ENCODE measurements around the gene CFAP20DC.

The CFAP20DC gene

GRCh38 chr3:58962040-58962651 lies 87.7 kb downstream of the CFAP20DC start:
- H3K4me3 ChIP-seq (ENCODE audit: low read depth, low read length) = no peak overlapping the region
- TF ChIP-seq, protein P1, sequence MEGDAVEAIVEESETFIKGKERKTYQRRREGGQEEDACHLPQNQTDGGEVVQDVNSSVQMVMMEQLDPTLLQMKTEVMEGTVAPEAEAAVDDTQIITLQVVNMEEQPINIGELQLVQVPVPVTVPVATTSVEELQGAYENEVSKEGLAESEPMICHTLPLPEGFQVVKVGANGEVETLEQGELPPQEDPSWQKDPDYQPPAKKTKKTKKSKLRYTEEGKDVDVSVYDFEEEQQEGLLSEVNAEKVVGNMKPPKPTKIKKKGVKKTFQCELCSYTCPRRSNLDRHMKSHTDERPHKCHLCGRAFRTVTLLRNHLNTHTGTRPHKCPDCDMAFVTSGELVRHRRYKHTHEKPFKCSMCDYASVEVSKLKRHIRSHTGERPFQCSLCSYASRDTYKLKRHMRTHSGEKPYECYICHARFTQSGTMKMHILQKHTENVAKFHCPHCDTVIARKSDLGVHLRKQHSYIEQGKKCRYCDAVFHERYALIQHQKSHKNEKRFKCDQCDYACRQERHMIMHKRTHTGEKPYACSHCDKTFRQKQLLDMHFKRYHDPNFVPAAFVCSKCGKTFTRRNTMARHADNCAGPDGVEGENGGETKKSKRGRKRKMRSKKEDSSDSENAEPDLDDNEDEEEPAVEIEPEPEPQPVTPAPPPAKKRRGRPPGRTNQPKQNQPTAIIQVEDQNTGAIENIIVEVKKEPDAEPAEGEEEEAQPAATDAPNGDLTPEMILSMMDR (IDR thresholded peaks at IDR 0.05; ENCODE audit: low read depth, low read length, missing control alignments) = no peak
- no peak for DNase-seq (ENCODE audit: low read depth)

DNA sequence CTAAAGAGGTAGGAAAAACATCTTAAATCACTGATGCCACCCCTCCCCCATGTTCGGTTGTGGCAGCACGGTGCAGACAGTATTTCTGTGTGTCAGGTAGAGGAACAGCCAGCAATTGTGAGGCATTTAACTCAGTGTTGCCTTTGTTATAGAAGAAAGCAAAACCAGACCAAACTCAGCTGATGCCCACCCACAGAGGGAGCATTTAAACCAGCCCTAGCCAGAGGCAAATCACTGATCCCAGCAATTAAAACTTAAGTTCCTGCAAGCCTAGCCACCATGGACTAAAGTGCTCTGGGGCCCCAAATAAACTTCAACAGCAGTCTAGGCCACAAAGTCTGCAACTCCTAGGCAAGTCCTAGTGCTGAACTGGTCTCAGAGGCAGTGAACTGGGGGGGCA lies 94.5 kb downstream of the CFAP20DC start:
- TF ChIP-seq, protein P1 (IDR thresholded peaks at IDR 0.05; ENCODE audit: low read depth, low read length, missing control alignments) = no peak
- no peak overlapping the region for H3K4me3 ChIP-seq (ENCODE audit: low read depth, low read length)
- DNase-seq (ENCODE audit: low read depth) = no peak

- TF ChIP-seq, protein P1 (IDR thresholded peaks at IDR 0.05; ENCODE audit: low read depth, low read length, missing control alignments) = no peak
- no peak overlapping the region for H3K4me3 ChIP-seq (ENCODE audit: low read depth, low read length)
- no peak for DNase-seq (ENCODE audit: low read depth)
These were observed 96.5 kb downstream of the CFAP20DC start for GRCh38 chr3:58953288-58953687.

DNA sequence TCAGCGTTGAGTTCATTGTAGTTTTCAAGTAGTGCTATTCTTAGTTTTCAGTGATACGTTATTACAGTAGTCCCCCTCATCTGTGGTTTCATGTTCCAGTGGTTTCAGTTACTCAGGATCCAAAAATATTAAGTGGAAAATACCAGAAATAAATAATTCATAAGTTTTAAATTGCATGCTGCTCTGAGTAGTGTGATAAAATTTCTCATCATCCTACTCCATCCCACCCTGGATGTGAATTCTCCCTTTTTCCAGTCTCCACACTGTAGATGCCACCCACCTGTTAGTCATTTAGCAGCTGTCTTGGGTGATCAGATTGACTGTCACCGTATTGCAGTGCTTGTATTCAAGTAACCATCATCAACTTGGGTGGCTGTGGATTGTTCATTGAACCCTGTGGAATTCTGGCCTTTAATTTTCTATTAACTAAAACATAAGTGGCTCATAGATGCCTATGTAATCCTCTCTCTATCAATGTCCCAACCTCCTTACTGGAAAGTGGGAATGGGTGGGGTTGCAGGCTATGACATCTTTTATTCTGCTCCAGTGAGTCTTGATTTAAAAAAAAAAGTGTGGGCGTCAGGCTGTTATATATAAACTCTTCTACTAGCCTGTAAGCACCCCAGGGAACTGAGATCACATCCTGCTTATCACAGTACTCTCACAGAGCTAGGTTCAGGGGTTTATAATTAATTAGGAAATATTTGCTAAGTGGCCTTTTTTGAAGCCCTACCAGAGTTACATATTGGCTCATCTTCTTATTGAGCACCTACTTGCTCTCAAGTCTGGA lies 97.5 kb downstream of the CFAP20DC start:
- no peak for DNase-seq (ENCODE audit: low read depth)
- H3K4me3 ChIP-seq (ENCODE audit: low read depth, low read length) = no peak overlapping the region
- TF ChIP-seq, protein P1 (IDR thresholded peaks at IDR 0.05; ENCODE audit: low read depth, low read length, missing control alignments) = no peak

DNA sequence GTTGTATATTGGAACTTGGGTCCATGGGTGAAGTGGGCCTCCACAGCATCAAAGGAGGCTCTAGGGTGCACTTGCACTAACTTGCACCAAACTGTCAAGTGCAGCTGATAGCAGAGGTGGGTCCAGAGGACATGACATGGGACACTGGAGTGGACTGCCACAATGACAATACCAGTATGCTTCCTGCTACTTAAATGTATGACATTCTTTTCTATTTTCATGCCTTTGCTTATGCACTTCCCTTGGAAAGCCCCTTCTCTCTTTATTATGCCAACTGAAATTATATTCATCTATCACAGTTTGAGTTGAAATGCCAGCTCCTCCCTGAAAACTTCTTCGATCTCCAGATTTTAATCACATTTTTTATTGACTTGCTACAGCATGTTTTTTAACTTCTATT lies 101.8 kb downstream of the CFAP20DC start:
- TF ChIP-seq, protein P1 (IDR thresholded peaks at IDR 0.05; ENCODE audit: low read depth, low read length, missing control alignments) = no peak
- no peak for DNase-seq (ENCODE audit: low read depth)

GRCh38 chr3:58946875-58947274 lies 103.0 kb downstream of the CFAP20DC start:
- TF ChIP-seq, protein P1 (IDR thresholded peaks at IDR 0.05; ENCODE audit: low read depth, low read length, missing control alignments) = no peak

More for the DNA sequence above, 101.8 kb downstream of the CFAP20DC start:
- H3K4me3 ChIP-seq (ENCODE audit: low read depth, low read length) = no peak overlapping the region

More at GRCh38 chr3:58946875-58947274, 103.0 kb downstream of the CFAP20DC start:
- DNase-seq (ENCODE audit: low read depth) = no peak
- no peak overlapping the region for H3K4me3 ChIP-seq (ENCODE audit: low read depth, low read length)

All from GM12864 (cell line).